CD4-positive, alpha-beta T cell treated with Interleukin-6 for 4 hours (primary cell): ENCODE data around the gene BCL11A.

ENCODE experiments used
- DNase-seq: peaks from one replicate; pipeline ENCODE4 v3.0.0-alpha.2; 2020; ENCODE audit warnings: mixed read lengths

The BCL11A gene

DNA sequence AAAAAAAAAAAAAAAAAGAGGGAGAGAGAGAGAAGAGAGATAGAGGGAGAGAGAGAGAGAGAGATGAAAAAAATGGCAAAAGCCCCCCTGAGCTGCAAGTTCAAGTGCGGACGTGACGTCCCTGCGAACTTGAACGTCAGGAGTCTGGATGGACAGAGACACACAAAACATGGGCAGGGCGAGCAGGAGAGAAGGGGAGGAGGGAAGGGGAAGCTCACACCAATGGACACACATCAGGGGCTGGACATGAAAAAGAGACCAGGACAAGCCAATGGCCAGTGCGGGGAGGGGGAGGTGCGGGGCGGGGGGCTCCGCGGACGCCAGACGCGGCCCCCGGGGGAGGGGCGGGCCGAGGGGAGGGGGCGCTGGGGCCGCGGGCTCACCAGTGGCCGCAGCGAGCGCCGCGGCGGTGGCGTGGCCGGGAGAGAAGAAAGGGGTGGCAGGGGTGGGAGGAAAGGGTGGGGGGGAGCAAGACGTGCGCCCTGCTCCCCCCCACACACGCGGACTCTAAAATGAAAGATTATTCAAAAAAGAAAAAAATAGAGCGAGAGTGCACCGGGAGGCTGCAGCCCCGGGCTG is at the start of gene BCL11A:
Gene BCL11A (minus strand): TSS at position 160 of the 579 bp plus-strand sequence. CDS start 384 bp downstream, outside the sequence.
- no peak for DNase-seq

GRCh38 chr2:60602828-60603532 is 49.5 kb upstream of the BCL11A start:
- DNase-seq: no peak

DNA sequence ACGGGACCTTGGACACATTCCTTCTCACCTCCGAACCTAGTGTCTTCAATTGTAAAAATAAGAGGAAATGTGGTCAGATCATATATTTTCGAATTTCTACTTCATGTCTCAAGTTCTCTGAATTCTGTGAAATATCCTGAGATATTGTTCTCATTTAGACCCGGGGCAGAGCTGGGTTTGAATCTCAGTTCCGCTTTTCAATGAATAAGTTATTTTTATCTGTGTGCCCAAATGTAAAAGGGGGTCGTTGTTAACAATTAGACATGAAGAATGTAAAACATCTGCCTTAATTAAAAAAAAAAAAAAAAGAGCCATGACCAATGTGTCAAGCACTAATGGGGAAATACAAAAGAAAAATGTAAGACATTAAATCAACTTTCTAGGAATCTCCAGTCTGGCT is 48.9 kb upstream of the BCL11A start:
- DNase-seq: no peak

GRCh38 chr2:60598271-60598670 is 44.8 kb upstream of the BCL11A start:
- DNase-seq: no peak

- DNase-seq: no peak
Observed at GRCh38 chr2:60597346-60597745, 43.9 kb upstream of the BCL11A start.

DNA sequence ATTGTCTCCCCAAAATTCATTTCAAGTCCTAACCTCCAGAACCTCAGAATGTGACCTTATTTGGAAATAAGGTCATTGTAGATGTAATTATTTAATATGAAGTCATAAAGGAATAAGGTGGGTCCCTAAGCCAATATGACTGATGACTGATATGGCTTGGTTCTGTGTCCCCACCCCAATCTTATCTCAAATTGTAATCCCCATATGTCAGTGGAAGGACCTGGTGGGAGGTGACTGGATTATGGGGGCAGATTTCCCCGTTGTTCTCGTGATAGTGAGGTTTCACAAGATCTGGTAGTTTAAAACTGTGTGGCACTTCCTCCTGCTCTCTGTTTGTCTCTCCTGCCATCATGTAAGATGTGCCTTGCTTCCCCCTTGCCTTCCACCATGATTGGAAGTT is 43.0 kb upstream of the BCL11A start:
- DNase-seq: no peak

- no peak for DNase-seq
Observed at GRCh38 chr2:60595953-60596352, 42.5 kb upstream of the BCL11A start.

DNA sequence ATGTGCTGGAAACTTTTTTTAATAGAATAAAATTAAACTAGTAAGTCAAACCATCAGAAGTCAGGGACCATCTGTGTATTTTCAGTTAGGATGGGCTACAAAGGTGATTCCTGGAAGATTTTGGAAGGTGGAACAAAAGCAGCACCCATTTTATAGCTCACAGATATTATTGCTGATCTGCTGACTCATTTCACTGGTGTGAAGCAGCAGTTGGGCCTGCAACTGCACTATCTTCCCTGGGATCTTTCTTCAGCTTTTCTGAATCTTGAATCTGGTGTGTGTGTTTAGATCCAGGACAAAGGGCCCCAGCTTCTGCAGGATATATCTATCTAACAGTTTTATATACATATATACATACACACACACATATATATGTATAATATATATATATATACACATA is 35.6 kb upstream of the BCL11A start:
- no peak for DNase-seq

DNA sequence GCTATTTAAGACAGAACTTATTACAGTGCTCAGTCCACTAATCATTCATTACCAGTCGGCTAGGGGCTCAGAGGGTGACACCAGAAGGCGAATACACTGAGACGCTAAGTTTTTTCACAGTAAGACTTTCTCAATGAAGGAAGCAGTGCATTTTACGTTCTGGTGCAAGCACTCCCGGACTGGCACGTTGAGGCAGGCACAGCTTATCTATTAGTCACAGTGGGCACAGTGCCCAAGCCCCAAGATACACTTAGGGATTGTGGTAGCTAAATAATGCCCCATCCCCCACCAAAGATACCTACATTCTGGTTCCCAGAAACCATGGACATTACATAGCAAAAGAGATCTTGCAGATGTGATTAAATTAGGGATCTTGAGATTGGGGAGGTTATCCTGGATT is 32.6 kb upstream of the BCL11A start:
- DNase-seq: no peak

GRCh38 chr2:60585276-60585675 is 31.8 kb upstream of the BCL11A start:
- DNase-seq: no peak

DNA sequence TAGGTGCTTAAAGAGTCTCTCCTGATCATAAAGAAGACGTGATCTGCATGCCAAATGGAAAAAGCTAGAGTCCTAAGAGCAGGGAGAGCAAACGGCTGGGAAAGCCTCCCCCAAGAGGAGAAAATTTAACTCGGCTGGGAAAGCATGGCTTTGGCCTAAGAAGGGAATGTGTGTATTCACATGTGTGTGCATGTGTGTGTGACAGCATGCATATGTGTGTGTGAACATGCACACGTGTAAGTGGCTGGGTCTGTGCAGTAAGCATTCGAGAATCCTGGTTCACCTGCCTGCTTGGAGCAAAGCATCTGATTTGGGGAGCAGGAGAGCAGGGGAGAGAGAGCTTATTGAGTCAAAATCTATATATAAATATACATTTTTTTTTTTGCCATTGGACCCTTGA is 30.1 kb upstream of the BCL11A start:
- DNase-seq: no peak

DNA sequence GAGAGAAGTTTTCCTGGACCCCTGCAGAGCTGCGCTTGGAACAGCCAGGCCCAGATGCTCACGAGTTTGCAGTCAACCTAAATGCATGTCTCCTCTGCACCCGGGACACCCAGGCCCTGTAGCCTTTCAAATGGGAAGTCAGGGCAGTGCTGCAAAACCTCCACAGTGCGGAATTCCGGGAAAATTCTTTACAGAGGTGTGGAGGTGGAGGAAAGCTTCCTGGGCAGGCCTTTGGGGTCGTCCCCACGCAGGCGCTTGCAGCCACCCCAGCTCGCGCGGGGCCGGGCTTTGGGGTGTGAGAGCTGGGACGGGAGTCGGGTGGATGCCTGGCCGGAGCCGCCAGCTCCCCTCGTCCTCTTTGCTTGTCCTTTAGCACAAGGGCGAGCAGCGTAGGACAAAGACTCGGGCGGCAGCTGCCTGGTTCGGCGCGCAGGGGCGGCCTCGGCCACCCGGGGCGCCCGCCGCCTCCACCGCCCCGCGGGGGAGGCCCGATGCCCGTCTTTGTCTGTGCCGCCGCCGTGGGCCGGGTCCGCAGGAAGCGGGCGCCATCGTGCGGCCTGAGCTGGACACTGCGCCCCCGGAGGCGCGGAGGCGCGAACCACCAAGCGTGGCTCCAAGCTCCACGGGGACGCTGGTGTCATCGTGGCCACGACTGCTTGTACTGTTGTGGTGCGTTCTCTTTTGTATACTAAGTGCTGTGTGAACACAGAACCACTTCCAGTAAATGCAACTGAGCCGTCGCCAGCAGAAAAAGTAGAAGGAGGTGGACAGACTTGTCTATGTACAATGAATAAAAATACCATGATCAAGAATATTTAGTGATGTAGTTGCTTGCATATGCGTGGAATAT is 28.2 kb upstream of the BCL11A start:
- peak; percentile 59 for DNase-seq

DNA sequence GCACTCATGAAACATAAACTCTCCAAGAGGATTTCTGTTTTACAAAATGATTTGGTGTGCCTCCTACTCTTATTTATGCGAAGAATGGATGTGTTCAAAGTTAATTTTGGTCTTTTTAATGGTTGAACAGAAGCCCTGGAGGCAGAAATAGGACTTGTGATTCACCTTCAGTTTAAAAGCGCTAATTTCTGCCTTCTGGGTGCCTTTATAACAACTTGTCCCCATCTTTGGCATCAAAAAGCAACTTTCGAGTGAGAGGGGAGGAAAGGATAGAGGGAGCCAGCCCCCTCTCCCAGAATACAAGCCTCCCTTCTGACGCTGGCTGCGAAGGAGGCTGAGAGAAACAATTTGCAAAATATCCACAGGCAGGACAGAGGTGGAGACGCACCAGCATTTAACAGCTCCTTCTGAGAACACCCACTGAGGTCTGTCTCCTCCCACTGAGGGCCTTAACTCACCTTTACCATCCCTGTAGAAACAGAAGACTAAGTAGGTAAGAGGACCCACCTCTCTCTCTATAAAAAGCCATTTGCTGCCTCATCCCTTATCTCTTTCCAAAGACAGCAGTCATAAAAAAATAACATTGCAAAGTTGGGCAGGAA is 24.3 kb upstream of the BCL11A start:
- no peak for DNase-seq

- DNase-seq: no peak
Observed at GRCh38 chr2:60573251-60573650, 19.8 kb upstream of the BCL11A start.

- DNase-seq: no peak
Observed at GRCh38 chr2:60570251-60570650, 16.8 kb upstream of the BCL11A start.

DNA sequence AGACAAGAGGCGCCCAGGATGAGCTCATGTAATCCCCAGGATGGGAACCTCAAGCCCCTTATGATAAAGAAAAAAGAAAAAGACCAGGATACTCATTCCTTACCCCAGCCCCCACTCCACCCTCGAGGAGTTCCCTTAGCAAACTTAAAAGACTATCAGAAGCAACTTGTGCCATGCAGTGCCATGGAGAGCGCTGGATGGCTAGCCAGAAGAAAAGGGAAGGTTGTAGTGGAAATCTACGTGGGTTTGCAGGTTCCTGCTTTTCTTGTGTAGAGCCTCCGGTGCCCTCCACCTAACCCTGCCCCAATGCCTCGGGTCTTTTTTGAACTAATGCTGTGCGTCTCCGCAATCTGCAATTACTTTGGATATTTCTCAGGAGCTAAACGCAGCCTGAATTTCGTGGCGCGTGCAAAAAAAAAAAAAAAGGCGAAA is 16.2 kb upstream of the BCL11A start:
- no peak for DNase-seq

DNA sequence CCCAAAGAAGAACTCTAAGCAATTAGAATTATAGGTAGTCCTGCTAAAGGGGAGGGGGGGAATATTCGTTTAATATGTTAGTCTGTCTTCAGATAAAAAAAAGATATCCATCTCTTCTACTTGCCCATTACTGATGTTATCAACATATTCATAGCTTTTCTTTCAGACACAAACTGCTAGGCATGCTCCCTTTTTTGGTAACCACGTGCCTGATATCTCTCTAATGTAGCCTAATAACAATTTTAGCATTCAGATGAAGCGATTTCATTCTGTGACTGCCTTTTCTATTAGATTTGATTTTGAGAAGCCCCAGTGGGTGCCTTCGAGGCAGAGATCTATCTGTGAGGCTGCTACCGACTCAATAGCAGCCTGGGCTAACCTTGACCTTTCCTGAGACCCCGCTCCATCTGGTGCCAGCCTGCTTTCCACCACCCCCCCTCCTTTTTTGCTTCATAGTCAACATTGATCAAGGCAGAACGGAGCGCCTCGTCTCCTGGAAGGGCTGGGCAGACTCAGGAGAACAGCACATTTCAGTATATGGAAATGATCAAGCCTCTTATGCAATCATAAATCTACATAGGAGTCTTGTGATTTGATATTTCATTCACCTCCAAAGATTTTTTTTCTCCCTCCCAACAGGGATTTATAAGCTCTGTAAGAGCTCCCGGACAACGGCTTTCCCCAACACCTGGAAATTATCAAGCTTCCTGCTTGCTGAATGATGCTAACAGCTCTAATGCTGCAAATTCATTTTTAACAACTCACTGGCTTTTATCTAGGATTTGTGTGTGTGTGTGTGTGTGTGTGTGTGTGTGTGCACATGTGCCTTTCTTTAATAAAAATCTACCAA is 14.7 kb upstream of the BCL11A start:
- no peak for DNase-seq

DNA sequence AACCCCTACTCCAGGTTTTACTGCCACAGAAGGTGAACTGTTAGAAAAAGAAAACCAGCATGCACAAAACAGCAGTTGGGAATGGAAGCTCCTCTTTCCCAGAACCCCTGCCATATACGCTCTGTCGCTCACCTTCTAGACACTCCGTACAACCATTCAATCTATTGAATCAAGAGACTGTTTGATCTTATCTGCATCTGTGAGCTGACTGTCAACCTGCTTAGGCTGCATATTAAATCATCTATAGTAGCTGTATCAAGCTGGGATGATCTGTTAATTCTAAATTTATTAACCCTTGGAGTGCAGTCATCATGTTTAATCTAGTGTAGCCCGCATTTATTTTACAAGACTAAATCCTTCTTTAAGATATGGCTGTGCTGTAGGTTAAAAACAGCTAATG is 13.6 kb upstream of the BCL11A start:
- DNase-seq: no peak

DNA sequence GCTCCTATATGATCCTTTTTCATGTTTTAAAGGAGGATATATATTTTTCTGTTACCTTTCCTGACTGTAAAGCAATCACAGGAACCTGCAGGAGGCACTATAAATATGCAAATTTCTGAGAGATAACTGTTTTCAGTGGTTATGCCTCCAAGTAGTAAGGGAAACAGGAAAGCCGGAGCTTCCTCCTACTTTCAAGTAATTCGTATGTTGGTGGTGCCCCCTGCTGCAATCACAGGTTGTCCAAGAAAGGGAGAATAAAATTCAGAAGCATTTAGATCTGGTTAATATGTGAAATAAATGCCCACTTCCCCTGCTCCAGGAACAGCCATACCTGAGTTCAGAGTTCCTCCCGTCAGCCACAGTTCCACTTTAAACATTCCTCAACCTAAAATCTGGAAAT is 12.0 kb upstream of the BCL11A start:
- no peak for DNase-seq

DNA sequence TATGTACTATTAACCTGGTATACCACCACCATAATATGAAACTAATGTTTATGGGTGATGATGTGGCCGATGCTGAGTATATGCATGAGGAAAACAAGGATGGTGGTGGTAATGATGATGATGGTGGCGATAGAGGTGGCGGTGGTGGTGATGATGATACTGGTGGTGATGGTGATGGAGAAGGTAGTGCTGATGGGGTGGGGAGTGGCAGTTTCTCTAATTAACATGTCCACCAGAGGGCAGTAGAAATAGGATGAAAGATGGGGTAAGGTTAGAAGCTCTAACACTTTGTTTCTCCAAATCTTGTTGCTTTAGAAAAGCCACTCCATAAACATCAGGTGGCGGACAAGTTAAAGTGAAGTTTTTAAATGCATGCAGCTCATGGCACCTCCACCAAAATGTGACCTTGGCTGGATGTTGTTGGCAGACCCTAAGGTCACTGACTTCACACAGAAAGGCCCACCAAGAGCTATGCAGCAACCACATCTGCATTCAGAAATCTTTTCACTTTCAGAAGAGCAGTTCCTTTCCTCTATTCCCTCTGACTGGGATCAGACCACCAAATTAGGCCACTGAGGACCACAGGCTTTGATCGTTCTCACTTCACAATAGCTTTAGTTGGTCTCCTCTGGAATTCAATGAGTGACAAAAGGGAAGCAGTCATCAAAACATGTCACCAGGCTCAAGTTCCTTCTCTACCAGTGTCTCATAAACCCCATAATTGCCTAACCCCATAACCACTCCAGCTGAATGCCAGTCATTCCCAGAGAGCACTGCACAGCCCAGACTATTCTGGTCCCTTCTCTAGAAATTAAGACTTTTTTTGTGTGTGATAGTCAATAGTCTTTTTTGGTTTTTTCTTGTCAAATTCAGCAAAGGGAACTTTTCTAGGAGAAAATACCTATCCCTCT is 7.5 kb upstream of the BCL11A start:
- DNase-seq: no peak

DNA sequence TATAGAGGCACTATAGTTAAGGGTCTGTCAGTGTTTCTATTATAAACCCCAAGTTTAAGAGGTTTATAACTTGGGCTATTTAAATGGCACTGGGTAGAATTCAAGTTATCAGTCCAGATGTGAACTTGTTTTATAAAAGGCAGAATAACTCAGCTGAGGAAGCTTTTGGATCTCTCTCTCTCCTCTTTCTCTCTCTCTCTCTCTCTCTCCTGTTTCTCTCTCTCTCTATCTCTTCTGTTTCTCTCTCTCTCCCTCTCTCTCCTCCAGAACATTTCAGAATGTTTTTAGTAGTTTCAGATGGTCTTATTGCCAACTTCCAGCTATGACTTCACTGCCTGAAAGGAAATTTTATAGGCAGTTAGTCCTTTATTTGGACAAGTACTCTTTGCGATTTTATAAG is 6.4 kb upstream of the BCL11A start:
- DNase-seq: no peak
